Tibial nerve (tissue), 4 donors: Measurements from ENCODE around the gene KRT79. TPM values are rescaled to one million over a fixed set of nuclear protein-coding genes. Genes with fewer than 3 reads are reported as not detected.

Experiments used
- DNase-seq, 2 donors: peaks; one replicate each; pipeline ENCODE4 v3.0.0-alpha.2; 2019; ENCODE audit warnings: low spot score in 2 of 2
- H3K27ac ChIP-seq, 4 donors: fragments of 200-600 bp; sonication (generic) in 3 of 4; one replicate each; pipeline ENCODE4 v1.5.1; 2017 to 2019; ENCODE audit warnings: mild to moderate bottlenecking in 1 of 4
- H3K27me3 ChIP-seq, 2 donors: fragments of 200-600 bp; sonication (generic) in 1 of 2; one replicate each; pipeline versions ENCODE4 v1.5.1 to v1.6.0; 2017 to 2019
- H3K36me3 ChIP-seq, 3 donors: fragments of 200-600 bp; sonication (generic); one replicate each; pipeline ENCODE4 v1.5.1; 2018 to 2019
- H3K4me1 ChIP-seq, 4 donors: fragments of 200-600 bp; sonication (generic) in 3 of 4; one replicate each; pipeline ENCODE4 v1.5.1; 2017 to 2019
- H3K4me3 ChIP-seq, 4 donors: fragments of 200-600 bp; sonication (generic) in 3 of 4; one replicate each; pipeline ENCODE4 v1.5.1; 2017 to 2019; ENCODE audit warnings: mild to moderate bottlenecking in 1 of 4, moderate library complexity in 1 of 4
- H3K9me3 ChIP-seq, 4 donors: fragments of 200-600 bp; sonication (generic) in 3 of 4; one replicate each; pipeline ENCODE4 v1.5.1; 2017 to 2019
- CTCF ChIP-seq, 5 experiments: fragments of 200-600 bp in 3 of 5; fragments of 450-650 bp in 2 of 5; sonication (generic) in 3 of 5; IDR thresholded peaks; one replicate each; pipeline ENCODE4 v1.5.1; 2016 to 2019; ENCODE audit warnings: antibody characterized with exemption in 5 of 5, mild to moderate bottlenecking in 3 of 5, moderate library complexity in 2 of 5
- EP300 ChIP-seq, 2 donors: sonication (generic); formaldehyde crosslinking; IDR thresholded peaks; one replicate each; pipeline ENCODE4 v1.6.1; 2017; ENCODE audit warnings: antibody characterized with exemption in 2 of 2, mild to moderate bottlenecking in 1 of 2
- POLR2A ChIP-seq, 2 donors: fragments of 450-650 bp; IDR thresholded peaks; one replicate each; pipeline ENCODE4 v1.6.1; 2017; ENCODE audit warnings: antibody characterized with exemption in 2 of 2, mild to moderate bottlenecking in 2 of 2, moderate library complexity in 2 of 2
- WGBS, 2 donors: methylation state at CpG; one replicate each; pipeline ENCODE4 v1.1.5; 2018; 5-methylcytosine and 5-hydroxymethylcytosine counted together
- total RNA-seq, 4 donors: library from RNA; depleted of rRNA; stranded (reverse); fragments of >200 nt; gene quantifications; one replicate each; pipeline ENCODE4 v1.1.0, GENCODE V29; 2016

The KRT79 gene
- total RNA-seq, 4 donors from 2014 or later = 3.9 TPM; not detected in 3

- Histone ChIP-seq H3K27me3 (no peaks in the 10 kb centered on the region), H3K9me3 (no peaks in the 10 kb centered on the region), H3K27ac (no peak overlapping the region), H3K36me3 (no peaks in the 10 kb centered on the region), H3K4me1 (no peaks in the 10 kb centered on the region), H3K4me3 (no peak overlapping the region)
- 57 to 70% methylated on average over 1 of the region's 1 CpG for WGBS, 2 donors
- DNase-seq = no peak
- TF ChIP-seq EP300 (IDR thresholded peaks at IDR 0.05) (no peak), CTCF (IDR thresholded peaks at IDR 0.05) (no peak), POLR2A (IDR thresholded peaks at IDR 0.05) (no peak)
Measured at GRCh38 chr12:52800259-52800917, 33.7 kb downstream of the KRT79 start.

- 73% methylated on average over 5 of the region's 5 CpGs for WGBS, 2 donors
- no peaks in the 10 kb centered on the region for H3K4me1 ChIP-seq
- H3K9me3 ChIP-seq = no peaks in the 10 kb centered on the region
- H3K36me3 ChIP-seq = no peaks in the 10 kb centered on the region
- TF ChIP-seq CTCF (IDR thresholded peaks at IDR 0.05) (no peak), POLR2A (IDR thresholded peaks at IDR 0.05) (no peak), EP300 (IDR thresholded peaks at IDR 0.05) (no peak)
- DNase-seq = no peak
- no peak overlapping the region for H3K4me3 ChIP-seq
- no peak overlapping the region for H3K27ac ChIP-seq
- H3K27me3 ChIP-seq = no peaks in the 10 kb centered on the region
Measured at GRCh38 chr12:52799505-52800211, 34.5 kb downstream of the KRT79 start.

GRCh38 chr12:52798671-52799504, 35.2 kb downstream of the KRT79 start:
- no peaks in the 10 kb centered on the region for H3K4me1 ChIP-seq
- 59 to 67% methylated on average over 7 of the region's 7 CpGs for WGBS, 2 donors
- no peak overlapping the region for H3K4me3 ChIP-seq
- H3K27me3 ChIP-seq = no peaks in the 10 kb centered on the region
- no peak for DNase-seq
- H3K36me3 ChIP-seq = no peaks in the 10 kb centered on the region
- TF ChIP-seq EP300 (IDR thresholded peaks at IDR 0.05) (no peak), CTCF (IDR thresholded peaks at IDR 0.05) (no peak), POLR2A (IDR thresholded peaks at IDR 0.05) (no peak)
- H3K9me3 ChIP-seq = no peaks in the 10 kb centered on the region
- no peak overlapping the region for H3K27ac ChIP-seq

GRCh38 chr12:52798003-52798670, 36.0 kb downstream of the KRT79 start:
- Histone ChIP-seq H3K4me3 (no peak overlapping the region), H3K4me1 (no peaks in the 10 kb centered on the region), H3K9me3 (no peaks in the 10 kb centered on the region), H3K27me3 (no peaks in the 10 kb centered on the region), H3K27ac (no peak overlapping the region), H3K36me3 (no peaks in the 10 kb centered on the region)
- 87 to 93% methylated on average over 4 of the region's 4 CpGs for WGBS, 2 donors
- no peak for DNase-seq
- TF ChIP-seq POLR2A (IDR thresholded peaks at IDR 0.05) = no peak
- TF ChIP-seq EP300 (IDR thresholded peaks at IDR 0.05) = no peak
- no peak for TF ChIP-seq CTCF (IDR thresholded peaks at IDR 0.05)
